B cell (primary cell): ENCODE results near the gene EYS.

Experiments
- CTCF ChIP-seq: fragments of 200-600 bp; IDR thresholded peaks from one replicate; pipeline ENCODE4 v1.8.0; 2022; ENCODE audit warnings: antibody characterized with exemption, mild to moderate bottlenecking
- EZH2 ChIP-seq: IDR thresholded peaks from 2 replicates; pipeline ENCODE4 v1.6.1; 2012; ENCODE audit warnings: borderline replicate concordance, low read depth, mild to moderate bottlenecking, moderate library complexity, low read length; ENCODE audit not compliant: insufficient read depth, poor library complexity, severe bottlenecking

GRCh38 chr6:63803371-63803770 is 1903.7 kb downstream of the EYS start:
- TF ChIP-seq EZH2 (no peak), CTCF (no peak)
